GM18517 (cell line): ENCODE results near the gene NAIF1.
"Not testable (repeated sequence)": the region's sequence is repeated elsewhere in the genome, so short reads cannot be mapped to it uniquely, and the experiment has no call there.

Experiments
- ATAC-seq: cut with Tn5 transposase; IDR thresholded peaks from one replicate; pipeline ENCODE4 v1.9.1; 2021; ENCODE audit warnings: mild to moderate bottlenecking, moderate library complexity; ENCODE audit not compliant: unreplicated experiment

The NAIF1 gene

GRCh38 chr9:128088253-128088945 is 21.3 kb upstream of the NAIF1 start:
- no peak for ATAC-seq

- no peak for ATAC-seq
Measured at GRCh38 chr9:128087262-128087661, 20.1 kb upstream of the NAIF1 start.

- no peak for ATAC-seq
Measured at GRCh38 chr9:128085943-128086342, 18.8 kb upstream of the NAIF1 start.

- no peak for ATAC-seq
Measured at GRCh38 chr9:128084746-128085145, 17.6 kb upstream of the NAIF1 start.

- no peak for ATAC-seq
Measured at GRCh38 chr9:128082151-128082550, 15.0 kb upstream of the NAIF1 start.

- no peak for ATAC-seq
Measured at GRCh38 chr9:128081056-128081455, 13.9 kb upstream of the NAIF1 start.

GRCh38 chr9:128080206-128080605 is 13.1 kb upstream of the NAIF1 start:
- no peak for ATAC-seq

- ATAC-seq = no peak
Measured at GRCh38 chr9:128078504-128079434, 11.6 kb upstream of the NAIF1 start.

GRCh38 chr9:128077847-128078503 is 10.9 kb upstream of the NAIF1 start:
- ATAC-seq = no peak

GRCh38 chr9:128073253-128073886 is 6.2 kb upstream of the NAIF1 start:
- no peak for ATAC-seq

- ATAC-seq = peak; percentile 20
Measured at GRCh38 chr9:128072144-128073021, 5.3 kb upstream of the NAIF1 start.

- ATAC-seq = not testable (repeated sequence)
Measured at GRCh38 chr9:128071475-128071874, 4.4 kb upstream of the NAIF1 start.

- no peak for ATAC-seq
Measured at GRCh38 chr9:128070874-128071273, 3.8 kb upstream of the NAIF1 start.

- ATAC-seq = peak; percentile 7
Measured at GRCh38 chr9:128068386-128069205, 1.5 kb upstream of the NAIF1 start.

- peak; percentile 61 for ATAC-seq
Measured at GRCh38 chr9:128067645-128068385, 695 bp upstream of the NAIF1 start, which contains the start of gene SLC25A25. Gene SLC25A25 (plus strand): TSS chr9:128068232. CDS start chr9:128068320, 88 bp downstream.

- ATAC-seq = no peak
Measured at GRCh38 chr9:128065907-128066712, 1.0 kb downstream of the NAIF1 start.
